GM21447 (cell line): ENCODE results near the gene PDE4D.

ENCODE experiments used
- ATAC-seq: cut with Tn5 transposase; IDR thresholded peaks from one replicate; pipeline ENCODE4 v1.9.1; 2021; ENCODE audit not compliant: unreplicated experiment

The PDE4D gene

DNA sequence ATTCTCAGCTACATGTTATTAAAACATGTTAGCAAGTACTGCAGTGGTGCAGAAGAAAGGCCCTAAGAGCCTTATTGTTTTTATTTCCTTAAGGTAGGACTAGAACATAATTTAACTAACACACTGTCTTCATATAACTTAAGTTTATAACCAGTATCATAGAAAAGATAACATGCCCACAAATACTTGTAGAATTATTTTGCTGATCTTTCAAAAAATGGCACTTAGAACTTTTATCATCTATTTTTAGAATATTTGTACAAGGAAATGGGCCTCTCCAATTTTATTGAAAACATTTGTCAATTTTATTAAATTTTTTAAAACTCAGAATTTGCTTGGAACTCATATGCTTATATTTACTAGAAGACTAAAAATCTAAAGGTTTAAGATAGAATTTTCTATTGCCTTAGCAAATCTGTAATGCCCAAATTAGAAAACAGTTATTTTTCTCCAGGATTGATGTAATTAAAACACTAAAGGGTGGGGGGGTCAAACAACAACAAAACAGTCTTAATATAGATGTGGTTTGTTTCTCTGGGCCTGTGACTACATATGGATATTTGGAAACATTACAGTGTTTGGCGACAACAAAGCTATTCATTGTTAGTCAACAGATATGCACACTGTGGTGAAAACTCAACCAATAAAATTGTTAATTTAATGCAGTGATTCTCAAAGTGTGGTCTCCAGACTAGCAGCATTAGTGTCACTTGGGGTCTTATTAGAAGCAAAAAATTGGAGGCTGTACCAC, 360.4 kb downstream of the PDE4D start:
- ATAC-seq, result no peak

DNA sequence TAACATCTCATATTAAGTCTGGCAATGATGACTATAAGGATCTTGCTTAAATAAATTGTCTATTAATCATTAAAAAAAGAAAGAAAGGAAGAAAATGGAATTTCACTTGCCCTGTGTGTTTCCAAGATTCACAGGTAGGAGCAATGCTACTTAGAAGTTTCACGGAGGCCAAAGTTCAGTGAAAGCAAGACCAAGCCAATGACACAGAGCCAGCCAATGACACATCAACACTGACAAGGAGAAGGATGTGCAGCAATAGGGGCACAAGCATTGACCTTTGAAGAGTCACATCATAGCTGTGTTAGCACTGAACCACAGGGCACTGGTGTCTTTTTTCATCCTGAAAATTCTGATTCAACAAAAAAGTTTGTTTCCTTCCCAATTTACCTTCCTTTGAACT, 364.3 kb downstream of the PDE4D start:
- no peak for ATAC-seq

DNA sequence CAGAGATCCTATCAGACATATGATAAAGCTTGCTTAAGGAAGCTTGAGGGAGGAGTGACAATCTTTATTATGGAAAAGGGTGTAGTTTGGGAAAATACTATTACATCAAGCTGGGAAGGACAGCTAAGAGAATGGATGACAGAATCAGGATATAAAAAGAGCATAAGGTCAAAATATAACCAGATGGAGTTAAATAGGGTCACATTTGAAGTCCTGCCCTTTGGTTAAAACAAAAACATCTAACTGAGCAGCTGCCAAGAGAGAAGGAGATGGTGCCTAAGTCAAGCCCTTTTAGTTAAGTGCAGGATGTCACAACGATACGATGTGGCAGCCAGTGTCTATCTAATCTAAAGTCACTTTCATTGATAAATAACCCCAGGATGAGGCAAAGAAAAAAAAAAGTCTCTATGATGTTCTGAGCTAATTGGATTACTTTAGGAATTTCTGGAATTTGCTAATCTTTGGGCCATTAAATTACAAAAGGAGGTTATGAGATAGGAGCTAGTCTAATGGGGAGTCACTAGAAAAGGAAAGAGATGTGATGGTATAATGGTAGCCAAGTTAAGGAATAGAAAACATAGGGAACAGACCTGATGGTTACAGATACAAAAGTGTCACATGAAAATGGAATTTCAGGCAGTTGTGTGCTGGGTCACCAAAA, 365.2 kb downstream of the PDE4D start:
- no peak for ATAC-seq

DNA sequence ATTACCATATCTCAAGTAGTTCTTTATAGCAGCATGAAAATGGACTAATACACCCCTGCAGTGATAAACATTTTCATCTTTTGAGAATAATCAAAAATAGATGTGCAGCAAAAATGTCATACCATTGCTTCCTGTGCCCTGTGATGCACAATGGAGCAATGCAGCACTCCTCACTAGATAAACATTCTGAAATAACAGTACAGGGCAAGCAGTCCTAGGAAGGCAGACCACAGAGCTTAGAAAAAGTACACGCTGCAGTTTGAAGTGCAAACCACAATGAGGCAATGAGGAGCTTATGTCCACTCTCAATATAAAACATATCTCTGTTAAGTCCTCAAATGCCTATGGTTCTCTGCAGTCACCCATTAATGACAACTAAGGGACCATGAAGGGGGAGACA, 367.6 kb downstream of the PDE4D start:
- no peak for ATAC-seq

DNA sequence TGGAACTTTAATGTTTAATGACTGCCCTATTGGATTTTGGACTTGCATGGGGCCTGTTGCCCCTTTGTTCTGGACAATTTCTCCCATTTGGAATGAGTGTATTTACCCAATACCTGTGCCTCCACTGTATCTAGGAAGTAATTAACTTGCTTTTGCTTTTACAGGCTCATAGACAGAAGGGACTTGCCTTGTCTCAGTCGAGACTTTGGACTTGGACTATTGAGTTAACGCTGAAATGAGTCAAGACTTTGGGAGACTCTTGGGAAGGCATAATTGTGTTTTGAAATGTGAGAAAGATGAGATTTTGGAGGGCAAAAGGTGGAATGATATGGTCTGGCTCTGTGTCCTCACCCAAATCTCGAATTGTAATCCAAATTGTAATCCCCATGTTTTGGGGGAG, 368.2 kb downstream of the PDE4D start:
- no peak for ATAC-seq

DNA sequence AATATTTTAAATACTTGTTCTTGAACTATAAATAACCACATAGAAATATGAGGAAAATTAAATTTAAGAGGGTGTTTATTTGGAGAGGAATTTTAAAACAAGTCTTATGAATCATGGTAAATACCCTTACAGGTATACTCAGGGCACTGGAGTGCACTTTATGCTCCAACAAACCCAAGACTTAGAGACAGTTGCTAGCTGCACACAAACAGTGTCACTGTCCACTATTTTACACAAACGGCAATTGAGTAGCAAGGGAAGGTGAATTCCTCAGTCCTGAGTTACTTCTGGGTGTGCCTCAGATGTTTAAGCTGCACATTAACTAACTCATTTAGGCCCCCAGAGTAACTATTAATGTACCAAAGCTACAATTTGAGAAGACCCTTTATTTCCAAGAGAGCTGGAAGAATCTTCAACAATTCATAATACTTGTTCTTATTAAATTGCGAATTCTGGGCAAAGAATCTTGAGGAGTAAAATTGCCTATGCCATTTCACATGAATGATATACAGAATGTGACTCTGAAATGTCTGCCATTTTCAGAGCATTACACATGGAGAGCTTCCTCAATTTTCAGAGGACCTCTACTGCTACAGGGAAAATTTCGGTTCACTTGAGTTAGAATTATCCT, 371.2 kb downstream of the PDE4D start:
- no peak for ATAC-seq

DNA sequence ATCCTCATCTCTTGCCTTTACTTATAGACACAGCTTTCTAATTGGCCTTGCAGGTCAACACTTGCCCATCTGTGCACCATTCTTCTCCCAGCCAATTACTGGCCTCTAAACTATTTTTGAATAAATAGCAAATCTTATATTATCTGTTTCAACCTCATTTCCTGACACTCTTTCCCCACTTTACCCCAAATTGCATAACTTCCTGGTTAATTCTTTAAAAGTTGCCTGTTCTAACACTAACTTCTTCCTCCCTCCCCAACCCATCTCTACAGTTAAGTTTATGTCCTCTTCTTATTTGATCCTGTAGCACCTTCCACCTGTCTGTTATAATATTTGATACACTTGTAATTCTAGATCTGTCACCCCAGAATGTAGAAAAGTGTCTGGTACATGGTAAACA, 372.1 kb downstream of the PDE4D start:
- ATAC-seq, result no peak

DNA sequence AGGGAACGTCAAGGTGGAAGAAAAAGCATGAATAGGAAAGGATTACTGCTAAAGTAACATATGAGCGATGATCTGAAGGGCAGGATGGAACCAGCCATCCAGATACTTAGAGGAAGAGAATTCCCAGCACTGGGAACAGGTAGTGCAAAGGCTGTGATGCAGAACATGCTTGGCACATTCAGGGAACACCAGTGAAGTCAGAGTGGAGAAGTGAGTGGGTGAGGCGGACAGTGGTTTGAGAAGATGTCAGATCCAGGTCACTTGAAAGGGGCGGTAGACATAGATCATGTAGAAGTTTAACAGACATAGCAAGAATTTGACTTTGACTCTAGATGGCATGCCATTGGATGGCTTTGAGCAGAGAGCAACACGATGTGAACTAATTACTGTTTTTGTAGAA, 374.2 kb downstream of the PDE4D start:
- ATAC-seq, result no peak

DNA sequence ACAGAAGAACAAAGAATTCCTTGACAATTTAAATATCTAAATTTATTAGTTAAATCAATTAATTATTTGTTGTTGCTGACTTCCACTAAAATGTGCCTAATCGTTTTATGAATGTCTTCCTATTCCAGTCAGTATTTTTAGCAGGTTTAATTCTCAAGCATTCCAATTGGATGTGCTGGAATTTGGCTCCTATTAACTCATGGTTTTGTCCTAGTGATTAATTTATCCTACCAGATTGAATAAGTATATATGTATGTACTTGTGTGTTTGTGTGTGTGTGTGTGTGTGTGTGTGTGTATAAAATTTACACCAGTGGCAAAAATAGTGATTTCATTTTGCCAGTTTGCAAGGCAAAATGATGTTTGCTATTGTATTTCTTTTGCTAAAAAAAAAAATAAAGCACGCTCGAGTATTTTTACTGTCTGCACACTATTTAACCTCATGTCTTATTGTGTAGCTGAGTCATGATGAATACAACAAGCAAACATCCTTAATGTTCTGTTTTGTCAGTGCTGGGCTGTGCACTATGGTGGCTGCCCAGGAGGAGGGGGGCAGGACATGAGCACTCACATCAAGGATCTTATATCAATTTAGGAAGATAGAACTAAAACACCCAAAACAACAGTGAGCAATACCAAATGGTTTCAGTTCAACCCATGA, 375.5 kb downstream of the PDE4D start:
- ATAC-seq, result no peak

DNA sequence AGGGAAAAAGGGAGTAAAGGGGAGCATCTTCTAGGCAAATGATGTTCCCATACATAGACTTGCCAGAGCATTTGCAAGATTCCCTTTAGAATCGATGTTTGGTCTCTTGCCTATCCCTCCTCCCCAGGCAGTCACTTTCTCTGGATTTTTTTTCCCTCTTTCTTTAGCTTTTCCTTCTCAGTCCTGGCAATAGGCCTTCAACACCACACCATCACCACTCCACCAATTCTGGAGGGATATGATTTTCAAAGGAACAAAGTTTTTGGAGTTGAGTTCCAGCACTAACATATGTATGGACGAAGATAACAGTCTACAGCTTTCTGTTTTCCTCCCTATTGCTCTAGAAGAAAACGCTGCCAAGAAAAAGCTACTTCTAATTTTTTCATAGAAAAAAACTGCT, 377.4 kb downstream of the PDE4D start:
- ATAC-seq, result no peak

DNA sequence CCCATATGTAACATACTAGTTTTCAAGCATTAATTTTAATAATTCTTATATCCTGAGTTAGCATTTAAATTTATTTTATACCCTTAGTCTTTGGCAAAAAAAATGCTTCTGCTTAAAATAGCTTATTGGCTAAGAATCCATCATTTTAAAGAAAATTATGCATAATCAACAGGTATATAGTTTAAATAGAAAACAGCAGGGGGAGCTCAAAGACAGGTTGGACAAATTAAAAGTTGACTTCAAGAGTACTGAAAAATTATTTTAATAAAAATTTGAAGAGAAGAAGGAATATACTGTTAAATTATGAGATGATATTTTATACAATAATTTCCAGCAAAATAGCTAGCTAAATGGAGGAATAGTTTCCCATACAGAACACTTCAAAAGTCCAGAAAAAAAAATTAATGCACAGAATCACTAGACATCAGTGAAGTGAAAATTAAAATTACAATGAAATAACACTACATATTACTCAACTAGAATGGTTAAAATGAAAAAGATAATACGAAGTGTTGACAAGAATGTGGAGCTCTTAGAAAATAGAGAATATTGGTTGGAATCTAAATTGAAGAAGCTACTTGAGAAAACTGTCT, 387.1 kb downstream of the PDE4D start:
- ATAC-seq, result no peak

DNA sequence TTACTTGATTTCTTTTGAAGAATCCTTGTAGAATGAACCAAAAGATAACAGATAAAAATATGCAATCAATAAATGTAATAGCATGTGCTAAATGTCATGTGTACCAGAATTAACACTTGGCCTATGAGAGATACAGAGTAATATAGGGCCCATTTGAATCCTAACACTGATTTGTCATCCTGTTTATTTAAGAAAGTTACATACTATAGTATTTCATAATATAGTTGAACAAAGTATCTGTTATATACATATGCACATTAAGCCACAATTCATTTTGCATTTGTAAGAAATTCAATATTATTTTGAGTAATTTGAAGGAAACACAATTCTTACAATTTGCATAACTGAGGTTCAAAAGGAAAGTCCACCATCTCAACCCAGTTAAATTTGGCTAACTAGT, 389.5 kb downstream of the PDE4D start:
- ATAC-seq, result no peak

DNA sequence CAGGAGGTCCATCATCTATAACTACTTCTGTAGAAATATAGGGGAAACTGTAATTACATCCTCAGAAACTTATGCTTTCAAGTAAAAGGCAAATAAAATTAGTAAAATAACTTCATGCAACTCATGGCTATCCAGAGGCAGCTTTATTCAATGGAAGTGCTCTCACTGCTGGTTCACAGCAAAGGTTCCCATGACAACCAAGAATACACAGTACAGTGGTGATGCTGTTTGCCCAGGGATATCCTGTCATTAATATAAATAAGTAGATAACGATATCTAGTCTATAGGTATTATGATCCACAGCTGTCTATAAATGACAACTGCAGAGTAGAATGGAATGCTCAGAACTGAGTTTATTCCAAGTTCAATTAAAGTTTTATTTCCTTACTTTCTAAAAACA, 390.3 kb downstream of the PDE4D start:
- ATAC-seq, result no peak

DNA sequence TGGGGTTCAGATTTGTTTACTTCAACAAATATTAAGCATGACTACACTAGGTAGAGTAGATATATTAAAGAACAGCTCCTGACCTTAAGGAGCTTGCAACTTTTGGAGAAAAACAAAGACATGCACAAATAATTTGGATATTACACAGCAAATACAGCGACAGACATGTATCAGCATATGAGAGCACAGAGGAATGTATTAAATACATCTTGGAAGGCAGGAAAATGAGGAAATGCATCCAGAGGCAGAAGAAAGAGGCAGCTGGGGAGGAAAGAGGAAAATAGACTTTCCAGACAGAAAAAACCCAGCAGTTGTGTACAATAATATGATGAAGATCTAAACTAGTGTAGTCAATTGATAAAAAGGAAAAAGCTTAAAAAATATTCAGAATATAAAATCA, 392.2 kb downstream of the PDE4D start:
- no peak for ATAC-seq

DNA sequence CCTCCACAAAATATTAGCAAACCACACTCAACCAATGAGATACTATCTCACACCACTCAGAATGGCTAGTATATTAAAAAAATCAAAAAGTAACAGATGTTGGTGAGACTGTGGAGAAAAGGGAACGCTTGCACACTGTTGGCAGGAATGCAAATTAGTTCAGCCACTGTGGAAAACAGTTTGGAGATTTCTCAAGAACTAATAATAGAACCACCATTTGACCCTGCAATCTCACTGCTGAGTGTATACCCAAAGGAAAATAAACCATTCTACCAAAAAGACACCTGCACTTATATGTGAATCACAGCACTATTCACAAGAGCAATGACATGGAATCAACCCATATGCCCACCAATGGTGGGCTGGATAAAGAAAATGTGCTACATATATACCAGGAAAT, 393.5 kb downstream of the PDE4D start:
- ATAC-seq, result no peak

DNA sequence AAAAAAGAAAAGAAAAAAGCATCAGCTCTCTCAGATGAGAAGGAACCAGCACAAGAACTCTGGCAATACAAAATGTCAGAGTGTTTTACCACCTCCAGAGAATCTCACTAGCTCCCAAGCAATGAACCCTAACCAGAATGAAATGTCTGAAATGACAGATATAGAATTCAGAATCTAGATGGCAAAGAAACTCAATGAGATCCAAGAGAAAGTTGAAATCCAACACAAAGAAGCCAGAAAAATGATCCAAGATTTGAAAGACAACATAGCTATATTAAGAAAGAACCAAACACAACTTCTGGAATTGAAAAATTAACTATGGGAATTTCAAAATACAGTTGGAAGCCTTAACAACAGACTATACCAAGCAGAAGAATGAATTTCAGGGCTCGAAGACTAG, 396.3 kb downstream of the PDE4D start:
- no peak for ATAC-seq

DNA sequence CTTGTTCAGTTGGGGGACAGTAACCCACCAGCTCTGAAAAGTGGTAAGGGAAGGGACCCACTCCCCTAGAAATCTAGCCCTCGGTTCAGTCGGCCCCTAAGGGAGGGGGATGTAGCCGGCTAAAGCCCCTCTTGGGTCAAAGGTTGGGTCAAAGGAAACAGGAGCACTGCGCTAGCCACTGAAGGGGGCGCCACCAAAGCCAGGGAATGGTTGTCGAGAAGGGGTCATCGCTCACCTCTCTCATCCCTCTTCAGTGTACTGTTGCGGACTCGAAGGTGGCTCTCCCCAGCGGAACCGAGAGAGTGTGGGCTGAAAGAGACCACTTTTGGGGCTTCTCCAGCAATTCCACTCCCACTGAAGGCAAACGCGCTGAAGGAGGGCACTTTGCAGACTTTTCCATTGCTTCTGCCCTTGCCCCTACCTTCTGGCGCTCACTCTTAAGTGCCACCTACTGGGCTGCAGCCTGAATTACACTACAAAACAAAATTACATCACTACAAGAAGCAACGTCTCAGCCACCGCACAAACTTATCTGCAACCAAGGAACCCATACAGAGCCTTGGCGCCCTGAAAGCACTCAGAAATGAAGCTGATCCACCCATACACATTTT, 396.9 kb downstream of the PDE4D start:
- ATAC-seq, result no peak

DNA sequence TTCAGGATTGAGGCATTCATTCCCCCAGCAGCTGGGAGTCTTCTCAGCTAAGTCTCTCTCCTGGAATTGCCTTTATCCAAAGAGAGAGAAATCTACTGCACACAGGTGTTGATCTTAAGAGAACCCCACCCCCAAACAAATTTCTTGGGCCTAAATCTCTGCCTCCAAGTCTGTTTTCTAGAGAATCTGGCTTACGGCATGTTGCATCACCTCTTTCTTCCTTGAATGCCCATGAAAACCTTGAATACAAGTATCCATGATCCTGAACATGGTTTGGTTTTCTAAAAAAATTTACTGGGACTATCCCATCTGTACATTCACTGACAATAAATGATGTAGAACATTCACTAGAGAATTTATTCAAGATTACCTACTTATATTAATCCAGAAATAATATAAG, 401.6 kb downstream of the PDE4D start:
- no peak for ATAC-seq

DNA sequence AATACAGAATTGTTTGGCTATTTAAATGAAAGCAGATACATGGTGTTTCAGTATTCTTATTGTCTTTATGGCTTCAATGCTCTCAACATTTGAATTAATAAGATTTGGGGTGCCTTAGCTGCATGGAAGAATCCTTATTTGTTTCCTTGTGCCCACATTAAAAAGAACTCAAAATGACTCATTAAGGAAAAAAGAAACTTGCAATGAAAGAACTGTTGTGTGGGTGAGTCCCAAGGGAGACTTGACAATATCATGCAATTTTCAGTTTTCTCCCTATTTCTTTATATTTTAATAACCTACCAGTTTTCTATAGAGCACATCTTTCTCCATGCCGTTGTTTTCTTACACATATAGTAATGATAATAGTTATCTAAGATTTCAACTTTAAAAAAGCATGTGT, 404.0 kb downstream of the PDE4D start:
- no peak for ATAC-seq

DNA sequence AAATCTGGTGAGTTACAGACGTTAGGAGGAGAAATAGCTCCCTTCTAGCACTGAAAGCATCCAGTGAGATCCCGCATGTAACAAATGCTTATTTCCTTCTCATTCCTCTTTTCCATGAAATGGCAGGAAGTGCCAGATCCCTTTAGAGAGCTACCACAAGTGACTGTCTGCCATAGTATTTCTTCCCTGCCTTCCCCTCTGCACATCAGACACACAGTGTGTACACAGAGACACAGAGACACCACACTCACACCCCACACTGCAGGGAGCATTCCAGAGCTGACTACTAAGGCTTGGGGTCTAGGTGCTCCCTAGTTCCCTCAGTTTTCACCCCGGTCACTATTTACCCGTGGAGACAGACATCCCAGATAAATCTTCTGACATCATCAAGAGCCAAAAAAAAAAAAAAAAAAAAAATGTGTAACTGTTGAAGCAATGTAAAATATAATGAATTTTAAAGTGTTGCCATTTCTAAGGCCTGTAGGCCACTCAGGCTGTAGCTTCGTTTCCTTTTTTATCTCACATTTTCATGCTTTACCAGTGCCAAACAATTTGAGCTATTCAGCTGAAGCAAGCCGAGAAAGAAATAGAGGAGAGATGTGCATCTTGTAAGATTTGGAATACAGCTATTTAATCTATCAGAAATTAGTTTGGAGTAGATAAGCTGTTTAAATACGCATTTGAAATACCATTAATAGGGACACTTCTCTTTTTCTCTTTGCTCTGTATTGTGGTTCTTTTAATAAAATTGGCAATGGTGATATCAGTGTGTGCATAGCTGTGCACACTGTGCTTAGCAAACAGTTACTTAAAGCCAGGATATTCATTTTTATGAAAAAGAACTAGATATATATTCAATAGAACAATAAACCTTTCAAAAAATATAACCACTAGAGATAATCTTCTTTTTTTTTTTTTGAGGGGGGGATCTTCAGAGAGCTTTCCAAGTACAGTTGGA, 405.5 kb downstream of the PDE4D start:
- no peak for ATAC-seq
